ENCODE results near the gene ISG20.
A peak's percentile ranks its signal among the peaks of the same experiment; 100 is the strongest.

The ISG20 gene

DNA sequence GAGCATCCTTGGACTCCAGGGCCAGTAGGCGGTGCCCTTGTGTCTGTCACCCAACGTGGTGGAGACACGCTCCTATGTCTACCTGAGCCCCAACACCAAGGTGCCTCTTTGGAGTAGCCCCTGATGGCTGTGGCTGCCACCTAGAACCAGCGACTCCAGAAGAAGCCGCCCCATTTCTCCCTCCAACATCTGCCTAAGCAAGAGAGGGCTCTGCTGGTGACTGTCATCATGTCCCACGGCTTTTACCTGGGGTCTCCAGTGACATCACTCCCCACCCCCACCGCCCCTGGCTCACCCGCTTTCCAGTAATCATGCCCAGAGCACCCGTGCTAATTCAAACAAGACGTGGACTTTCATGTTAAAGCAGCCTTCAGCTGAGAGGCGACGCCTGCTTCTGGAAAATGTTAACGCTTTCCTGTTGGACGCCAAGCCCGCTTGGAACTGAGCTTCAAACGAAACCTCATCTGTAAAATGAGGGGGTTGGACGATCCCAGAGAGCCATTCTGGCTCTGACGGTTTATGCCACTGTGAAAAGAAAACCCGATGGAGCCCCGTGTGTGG is 57.0 kb downstream of the ISG20 start:
- no peak for DNase-seq

DNA sequence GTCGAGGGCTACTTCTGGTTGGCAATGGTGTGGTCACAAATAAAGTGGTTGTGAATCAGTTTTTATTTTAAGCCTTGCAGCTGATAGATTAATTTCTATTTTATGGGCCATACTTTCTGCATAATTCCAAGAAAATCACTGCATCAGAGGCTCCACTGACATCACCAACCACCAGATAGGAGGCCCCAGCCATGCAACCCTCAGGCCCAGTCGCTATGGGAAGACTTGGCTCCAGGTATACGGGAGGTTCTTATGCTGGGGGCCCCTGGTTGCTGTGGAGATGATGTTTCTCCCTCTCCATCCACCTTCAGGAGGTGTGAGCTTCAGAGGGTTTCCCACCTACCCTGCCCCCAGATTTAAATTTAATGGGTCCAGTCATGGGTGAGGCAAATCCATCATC is 57.4 kb downstream of the ISG20 start:
- DNase-seq = no peak

DNA sequence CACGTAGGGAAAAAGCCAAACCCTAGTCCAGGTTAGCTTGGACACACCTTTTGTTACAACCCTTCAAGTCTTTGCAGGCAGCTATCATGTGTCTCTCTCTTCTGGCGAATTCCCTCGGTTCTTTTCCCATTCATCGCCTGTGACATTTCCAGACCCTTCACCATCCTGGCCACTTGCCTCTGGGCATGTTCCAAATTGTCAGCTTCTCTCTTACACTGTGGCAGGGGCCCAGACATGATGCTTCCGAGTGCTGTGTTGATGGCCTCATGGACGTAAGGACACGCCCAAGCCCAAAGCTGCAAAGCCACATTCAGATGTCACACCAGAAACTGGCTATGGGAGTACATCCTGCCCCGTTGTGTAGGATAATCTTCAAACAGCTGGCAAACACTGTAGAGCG is 58.5 kb downstream of the ISG20 start:
- no peak for DNase-seq

DNA sequence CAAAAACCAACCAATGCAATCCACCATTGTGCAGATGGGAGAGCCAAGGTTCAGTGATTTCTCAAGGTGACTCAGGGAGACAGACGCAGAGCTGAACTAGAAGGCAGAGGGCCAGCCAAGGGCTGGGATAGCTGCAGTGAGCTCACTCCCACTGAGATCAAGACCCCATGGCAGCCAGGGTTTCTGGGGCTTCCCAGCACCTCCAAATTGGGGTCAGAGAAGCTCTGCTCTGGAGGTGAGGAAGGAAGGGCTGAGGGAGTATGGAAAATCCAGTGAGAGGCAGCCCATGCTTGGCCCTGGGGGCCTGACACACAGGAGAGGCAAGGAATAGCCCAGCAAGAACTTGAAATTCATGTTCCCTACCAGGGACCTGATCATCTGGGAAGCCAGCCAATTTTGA is 61.0 kb downstream of the ISG20 start:
- no peak for DNase-seq

DNA sequence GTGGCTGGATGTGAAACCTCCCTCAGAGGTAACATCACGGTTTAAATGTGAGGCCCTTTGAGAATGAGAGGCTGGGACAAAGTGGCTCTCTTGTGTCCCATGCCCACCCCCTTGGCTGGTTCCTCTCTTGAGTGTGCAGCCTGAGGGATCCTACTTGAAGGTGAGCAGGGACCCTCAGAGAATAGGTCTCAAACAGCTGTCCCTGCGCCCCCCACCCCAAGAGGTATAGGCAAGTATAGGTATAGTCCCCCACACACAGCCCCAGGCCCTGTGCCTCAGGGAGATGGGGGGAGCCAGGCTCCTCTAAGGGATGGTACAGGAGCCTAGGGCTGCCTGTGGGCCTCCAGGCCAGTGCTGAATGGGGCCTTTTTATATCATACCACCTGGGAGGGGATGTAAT is 61.9 kb downstream of the ISG20 start:
- no peak for DNase-seq

DNA sequence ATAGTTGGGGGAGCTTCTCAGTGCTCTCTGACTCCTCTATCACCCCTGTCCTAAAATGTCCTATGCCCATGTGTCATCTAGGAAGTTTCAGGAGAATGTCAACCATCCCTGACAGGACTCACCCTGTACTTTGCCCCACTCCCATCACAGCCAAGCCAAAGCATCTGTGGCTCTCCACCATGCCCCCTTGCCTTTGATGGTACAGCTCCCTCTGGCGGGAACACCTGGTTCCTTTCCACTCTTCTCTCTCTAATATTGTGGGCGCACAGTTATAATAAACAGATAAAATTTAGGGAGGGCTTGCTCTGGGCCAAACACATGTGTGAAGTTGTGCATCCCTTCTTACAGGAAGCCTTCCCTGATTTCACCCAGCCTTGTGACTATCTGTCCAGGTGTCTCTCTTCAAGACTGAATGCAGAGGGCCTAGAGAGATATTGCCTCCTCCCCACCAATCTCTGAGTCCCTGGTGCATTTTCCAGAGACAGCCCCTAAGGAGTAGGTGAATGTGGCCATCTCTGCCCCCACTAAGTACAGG is 62.8 kb downstream of the ISG20 start:
- no peak for DNase-seq

DNA sequence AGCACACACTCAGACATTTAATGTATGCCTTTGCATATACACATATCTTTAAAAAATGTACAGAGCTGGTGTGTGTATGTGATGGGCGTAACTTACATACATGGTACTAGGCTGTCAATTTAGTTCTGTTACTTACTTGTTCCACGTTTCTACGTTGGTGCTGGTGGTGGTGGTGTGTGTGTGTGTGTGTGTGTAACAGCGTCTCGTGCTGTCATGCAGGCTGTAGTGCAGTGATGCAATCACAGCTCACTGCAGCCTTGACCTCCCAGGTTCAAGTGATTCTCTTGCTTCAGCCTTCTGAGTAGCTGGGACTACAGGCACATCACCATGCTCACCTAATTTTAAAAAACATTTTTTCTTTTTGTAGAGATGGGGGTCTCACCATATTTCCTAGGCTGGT is 64.2 kb downstream of the ISG20 start:
- DNase-seq = no peak

DNA sequence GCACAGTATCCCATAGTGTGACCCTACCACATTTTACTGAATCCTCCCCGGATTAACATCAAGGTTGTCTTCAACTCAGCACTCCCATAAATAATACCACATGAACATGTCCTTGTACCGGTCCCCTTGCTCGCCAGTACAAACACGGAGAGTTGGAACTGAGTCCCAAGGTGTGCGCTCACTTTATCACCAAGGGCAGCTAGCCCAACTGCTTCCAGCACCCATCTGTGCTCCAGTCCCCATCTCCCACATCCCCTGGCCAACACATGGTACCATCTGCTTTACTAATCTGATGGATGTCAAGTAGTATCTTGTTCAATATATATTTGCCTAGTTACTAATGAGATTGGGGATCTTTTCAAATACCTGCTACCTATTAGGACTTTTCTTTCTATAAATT is 64.7 kb downstream of the ISG20 start:
- DNase-seq = no peak

DNA sequence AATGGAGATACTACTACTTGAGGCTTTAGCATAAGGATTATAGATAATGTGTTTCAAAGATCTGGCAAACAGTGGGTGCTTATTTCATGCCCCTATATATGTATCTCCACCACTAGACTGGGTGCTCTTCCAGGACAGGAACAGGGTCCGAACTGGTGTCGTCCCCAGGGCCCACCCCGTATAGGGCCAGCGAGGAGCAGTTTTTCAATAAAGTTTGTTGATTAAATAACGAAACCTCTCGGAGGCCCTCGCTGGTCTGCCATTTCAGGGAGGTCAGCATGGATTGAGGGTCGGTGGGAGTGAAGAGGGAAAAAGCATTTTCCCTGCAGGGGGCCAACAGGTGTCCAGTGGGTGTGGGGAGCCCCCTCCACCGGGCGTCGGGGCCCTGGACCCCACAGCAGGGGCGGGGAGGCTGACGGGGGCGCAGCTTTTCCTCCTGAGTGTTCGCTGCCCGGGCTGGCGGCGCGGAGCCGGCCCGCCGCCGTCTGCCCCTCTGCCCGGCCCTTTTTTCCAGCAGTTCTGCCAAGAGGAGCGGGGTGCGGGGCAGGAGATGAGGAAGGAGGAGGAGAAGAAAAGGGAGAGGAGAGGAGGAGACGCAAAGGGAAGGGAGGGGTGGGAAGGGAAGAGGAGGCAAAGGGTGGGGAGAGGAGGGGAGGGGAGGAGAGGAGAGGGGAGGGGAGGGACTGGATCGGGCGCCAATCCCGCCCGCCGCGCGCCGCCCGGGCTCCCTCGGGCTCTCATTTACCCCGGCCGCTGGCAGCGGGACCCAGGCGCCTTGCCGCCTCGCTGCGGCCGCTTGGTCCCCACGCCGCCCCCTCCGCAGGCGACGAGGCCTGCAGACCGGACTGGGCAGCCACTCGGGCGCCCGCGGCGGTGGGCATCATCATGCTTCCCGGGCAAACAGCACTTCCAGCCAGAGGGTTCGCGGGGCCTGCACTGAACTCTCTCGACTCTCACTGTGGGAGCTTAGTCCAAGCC is 66.3 kb downstream of the ISG20 start:
- peak; percentile 8 for DNase-seq

DNA sequence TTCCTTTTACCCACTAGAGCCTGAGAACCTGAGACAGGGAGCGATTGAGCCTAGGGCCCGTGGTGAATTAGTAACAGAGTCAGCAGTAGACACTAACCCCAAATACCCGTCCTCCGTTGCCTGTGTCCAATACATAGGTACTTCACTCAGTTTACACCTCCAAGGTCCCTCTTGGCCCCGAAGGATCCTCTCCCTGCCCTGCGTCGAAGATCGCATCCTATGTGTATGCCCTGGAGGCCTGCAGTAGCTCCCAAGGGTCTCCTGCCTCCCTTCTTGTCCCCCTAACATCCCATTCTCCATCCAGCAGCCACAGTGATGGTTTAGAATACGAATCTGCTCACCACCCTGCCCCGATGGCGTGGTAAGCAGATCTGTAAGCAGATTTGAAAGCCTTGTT is 67.0 kb downstream of the ISG20 start:
- DNase-seq = no peak
